Activated T-helper 17 cell treated with anti-CD3 and anti-CD28 coated beads, Interleukin-2, amount 50 U/mL, for 72 hours (primary cell): ENCODE data around the gene ACSS3. TPM values are rescaled to one million over a fixed set of nuclear protein-coding genes. Genes with fewer than 3 reads are reported as not detected.
"Not testable (repeated sequence)": the region's sequence is repeated elsewhere in the genome, so short reads cannot be mapped to it uniquely, and the experiment has no call there.

Source experiments
- ATAC-seq: fragments of 150-1000 bp; cut with Tn5 transposase; replicated peaks from 2 replicates; pipeline ENCODE4 v1.10.0; 2021; ENCODE audit warnings: mild to moderate bottlenecking, moderate library complexity
- H3K27ac Mint-ChIP-seq: one replicate; pipeline ENCODE4 v1.8.0; 2022; ENCODE audit warnings: mixed read lengths
- H3K27me3 Mint-ChIP-seq: one replicate; pipeline ENCODE4 v1.8.0; 2022; ENCODE audit warnings: mixed read lengths
- H3K36me3 Mint-ChIP-seq: one replicate; pipeline ENCODE4 v1.8.0; 2022; ENCODE audit warnings: low read depth, mild to moderate bottlenecking, mixed read lengths
- H3K4me1 Mint-ChIP-seq: one replicate; pipeline ENCODE4 v1.8.0; 2022; ENCODE audit warnings: mixed read lengths
- H3K4me3 Mint-ChIP-seq: one replicate; pipeline ENCODE4 v1.8.0; 2022; ENCODE audit warnings: mild to moderate bottlenecking, mixed read lengths
- H3K9me3 Mint-ChIP-seq: one replicate; pipeline ENCODE4 v1.8.0; 2022; ENCODE audit warnings: mixed read lengths
- total RNA-seq, 2 donors: library from RNA; stranded (reverse); gene quantifications; one replicate each; pipeline ENCODE4 v1.2.3, GENCODE V29; 2022

The ACSS3 gene
- total RNA-seq, 2 donors from 2014 or later, result not detected

DNA sequence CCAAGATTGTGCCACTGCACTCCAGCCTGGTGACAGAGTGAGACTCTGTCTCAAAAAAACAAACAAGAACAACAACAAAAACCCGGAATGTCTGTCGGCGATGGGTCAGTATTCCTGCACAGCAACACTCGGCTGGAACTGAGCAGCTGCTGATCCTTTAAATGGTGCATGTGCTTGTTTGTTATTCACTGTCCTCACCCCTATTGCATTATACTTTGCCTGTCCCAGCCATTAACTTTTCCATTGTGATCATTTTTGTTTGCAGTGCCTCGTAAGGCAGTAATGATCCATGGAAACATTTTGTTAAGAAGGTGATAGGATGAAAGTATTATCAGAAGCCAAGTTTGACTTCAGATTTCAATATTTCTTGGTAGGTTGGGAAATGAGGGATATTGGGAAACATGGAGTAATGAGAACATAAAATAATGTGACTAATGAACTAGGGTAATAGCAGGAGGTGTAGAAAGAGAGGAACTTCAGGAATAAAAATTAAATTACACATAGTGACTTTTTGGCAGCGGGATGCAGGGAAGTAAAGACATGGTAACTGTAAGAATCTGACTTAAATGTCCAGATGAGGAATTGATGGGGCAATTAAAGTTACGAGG lies 6.1 kb downstream of the ACSS3 start:
- ATAC-seq, result no peak
- H3K9me3 Mint-ChIP-seq, result peaks cover 9% of the 10 kb centered on the region
- H3K4me1 Mint-ChIP-seq, result no peaks in the 10 kb centered on the region
- H3K36me3 Mint-ChIP-seq, result no peaks in the 10 kb centered on the region
- no peak overlapping the region for H3K4me3 Mint-ChIP-seq
- peaks cover under 1% of the 10 kb centered on the region for H3K27me3 Mint-ChIP-seq
- no peak overlapping the region for H3K27ac Mint-ChIP-seq

DNA sequence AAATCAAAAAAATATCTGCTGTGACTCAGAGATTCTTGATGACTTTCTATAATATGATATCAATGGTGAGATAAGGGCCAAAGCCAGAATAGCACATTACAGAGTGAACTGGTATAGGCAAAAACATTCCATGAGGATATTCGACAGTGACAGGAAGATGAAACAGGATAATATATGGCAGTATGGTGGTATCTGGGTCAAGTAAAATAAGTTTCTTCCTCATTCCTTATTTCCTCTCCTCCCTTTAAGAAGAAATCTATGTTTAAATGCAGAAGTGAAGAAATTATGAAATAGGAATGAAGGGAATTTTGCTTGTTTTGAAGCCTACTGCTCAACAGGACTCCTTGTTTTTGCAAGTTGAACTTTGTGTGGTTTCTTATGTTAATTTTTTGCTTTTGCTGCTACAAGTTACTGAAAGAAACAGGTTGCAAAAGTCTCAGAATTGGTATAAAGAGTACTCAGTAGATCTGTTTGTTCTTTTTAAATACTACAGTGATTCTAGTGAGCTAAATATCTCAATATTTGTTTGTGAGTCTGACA lies 7.0 kb downstream of the ACSS3 start:
- Mint-ChIP-seq H3K4me1 (no peaks in the 10 kb centered on the region), H3K36me3 (no peaks in the 10 kb centered on the region), H3K4me3 (no peak overlapping the region), H3K27me3 (no peaks in the 10 kb centered on the region), H3K27ac (no peak overlapping the region), H3K9me3 (peaks cover 6% of the 10 kb centered on the region)
- ATAC-seq, result no peak

DNA sequence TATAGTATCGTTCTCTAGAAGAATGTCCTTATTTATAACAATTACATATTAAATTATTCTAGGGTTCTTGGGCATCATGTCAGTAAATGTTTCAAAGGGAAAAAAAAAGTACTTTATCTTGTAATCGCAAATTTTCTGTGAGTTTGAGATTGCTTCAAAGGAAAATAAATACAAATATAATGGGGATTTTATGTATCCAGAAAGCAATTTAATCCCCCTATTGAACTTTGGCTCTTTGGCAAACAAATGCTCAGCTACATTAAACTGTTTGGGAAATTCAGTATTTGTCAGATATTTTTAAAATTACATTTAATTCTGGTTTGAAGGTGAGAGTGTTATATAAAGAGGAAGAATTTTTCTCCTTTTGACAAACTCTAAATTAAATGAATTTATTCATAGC lies 8.0 kb downstream of the ACSS3 start:
- no peak for ATAC-seq
- no peaks in the 10 kb centered on the region for H3K27me3 Mint-ChIP-seq
- H3K9me3 Mint-ChIP-seq, result peaks cover 6% of the 10 kb centered on the region
- no peak overlapping the region for H3K4me3 Mint-ChIP-seq
- H3K27ac Mint-ChIP-seq, result no peak overlapping the region
- no peaks in the 10 kb centered on the region for H3K36me3 Mint-ChIP-seq
- H3K4me1 Mint-ChIP-seq, result no peaks in the 10 kb centered on the region

DNA sequence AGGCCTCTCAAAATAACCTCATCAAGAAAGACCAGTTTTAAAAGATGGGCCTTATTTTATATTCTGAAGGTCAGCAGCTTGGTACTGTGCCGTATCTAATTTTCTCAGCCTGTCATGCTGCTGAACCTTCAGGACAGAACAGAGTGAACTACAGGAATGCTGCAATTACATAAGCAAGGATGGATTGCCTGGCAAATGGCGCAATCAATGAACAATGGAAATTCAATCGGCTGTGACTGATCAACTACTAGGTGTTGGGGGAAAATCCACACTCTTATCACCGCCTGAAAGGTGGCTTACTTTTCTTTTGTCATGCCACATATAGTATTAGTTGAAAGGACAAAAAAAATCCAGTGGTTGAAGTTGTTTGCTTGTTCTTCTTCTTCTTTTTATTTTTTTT lies 8.5 kb downstream of the ACSS3 start:
- ATAC-seq, result no peak
- Mint-ChIP-seq H3K4me1 (no peaks in the 10 kb centered on the region), H3K9me3 (peaks cover 6% of the 10 kb centered on the region), H3K27ac (no peak overlapping the region), H3K27me3 (no peaks in the 10 kb centered on the region), H3K36me3 (no peaks in the 10 kb centered on the region), H3K4me3 (no peak overlapping the region)

DNA sequence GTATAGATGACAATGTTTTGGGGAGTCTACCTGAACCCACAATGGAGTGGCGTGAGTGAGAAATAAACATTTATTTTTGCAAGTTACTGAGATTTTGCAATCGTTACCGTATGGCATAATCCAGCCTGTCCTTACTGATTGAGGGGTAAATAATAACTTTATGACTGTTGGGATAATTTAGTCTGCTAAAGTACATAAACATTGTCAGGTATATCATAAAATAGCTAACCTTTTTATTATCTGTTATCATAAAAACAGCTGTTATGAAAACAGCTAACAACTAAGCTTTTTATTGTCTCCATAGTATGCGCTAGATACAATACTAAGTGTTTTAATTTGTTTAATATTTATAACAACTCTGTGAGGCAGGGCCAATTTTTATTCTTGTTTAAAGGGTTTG lies 10.3 kb downstream of the ACSS3 start:
- H3K9me3 Mint-ChIP-seq, result peaks cover 6% of the 10 kb centered on the region
- no peak for ATAC-seq
- H3K27ac Mint-ChIP-seq, result no peak overlapping the region
- H3K36me3 Mint-ChIP-seq, result no peaks in the 10 kb centered on the region
- H3K4me3 Mint-ChIP-seq, result no peak overlapping the region
- H3K4me1 Mint-ChIP-seq, result no peaks in the 10 kb centered on the region
- no peaks in the 10 kb centered on the region for H3K27me3 Mint-ChIP-seq

DNA sequence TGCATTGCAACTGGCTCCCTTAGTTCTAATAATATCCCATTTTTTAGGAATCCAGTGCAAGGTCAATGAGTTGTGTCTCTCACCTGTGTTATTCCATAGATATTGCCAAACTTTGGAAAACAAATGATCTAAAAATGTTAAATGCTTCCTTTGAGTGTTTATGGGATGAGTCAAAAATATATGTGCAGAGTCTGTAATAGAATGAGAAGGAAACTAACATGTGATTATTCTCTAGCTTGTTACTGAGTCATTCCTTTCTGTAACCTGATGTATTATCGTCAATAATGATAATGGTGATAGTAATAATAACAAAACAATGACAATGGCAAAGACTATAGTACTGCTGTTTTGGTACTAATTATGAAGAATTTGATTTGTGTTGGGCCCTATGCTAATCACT lies 11.5 kb downstream of the ACSS3 start:
- peaks cover 3% of the 10 kb centered on the region for H3K9me3 Mint-ChIP-seq
- no peak for ATAC-seq
- H3K4me1 Mint-ChIP-seq, result no peaks in the 10 kb centered on the region
- H3K27me3 Mint-ChIP-seq, result no peaks in the 10 kb centered on the region
- no peaks in the 10 kb centered on the region for H3K36me3 Mint-ChIP-seq
- H3K27ac Mint-ChIP-seq, result no peak overlapping the region
- H3K4me3 Mint-ChIP-seq, result no peak overlapping the region

DNA sequence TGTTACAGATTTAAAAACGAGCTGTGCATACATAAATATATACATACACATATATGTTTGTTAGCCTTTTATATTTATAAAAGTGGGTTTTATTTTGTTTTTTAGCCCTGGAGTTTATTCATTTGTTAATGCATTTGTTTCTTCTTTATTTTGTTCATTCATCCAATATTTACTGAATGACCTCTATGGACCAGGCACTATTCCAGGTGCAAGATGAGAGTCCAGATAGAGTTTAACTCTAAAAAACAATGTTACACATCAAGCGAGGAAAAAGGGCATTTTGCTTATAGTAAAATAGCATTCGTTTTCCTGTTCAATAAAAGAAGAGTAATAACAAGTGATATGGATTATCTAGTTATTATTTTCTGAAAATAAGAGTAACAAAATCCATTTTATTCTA lies 14.2 kb downstream of the ACSS3 start:
- Mint-ChIP-seq H3K4me3 (no peak overlapping the region), H3K4me1 (no peaks in the 10 kb centered on the region), H3K9me3 (no peaks in the 10 kb centered on the region), H3K36me3 (no peaks in the 10 kb centered on the region), H3K27me3 (no peaks in the 10 kb centered on the region), H3K27ac (no peak overlapping the region)
- no peak for ATAC-seq

DNA sequence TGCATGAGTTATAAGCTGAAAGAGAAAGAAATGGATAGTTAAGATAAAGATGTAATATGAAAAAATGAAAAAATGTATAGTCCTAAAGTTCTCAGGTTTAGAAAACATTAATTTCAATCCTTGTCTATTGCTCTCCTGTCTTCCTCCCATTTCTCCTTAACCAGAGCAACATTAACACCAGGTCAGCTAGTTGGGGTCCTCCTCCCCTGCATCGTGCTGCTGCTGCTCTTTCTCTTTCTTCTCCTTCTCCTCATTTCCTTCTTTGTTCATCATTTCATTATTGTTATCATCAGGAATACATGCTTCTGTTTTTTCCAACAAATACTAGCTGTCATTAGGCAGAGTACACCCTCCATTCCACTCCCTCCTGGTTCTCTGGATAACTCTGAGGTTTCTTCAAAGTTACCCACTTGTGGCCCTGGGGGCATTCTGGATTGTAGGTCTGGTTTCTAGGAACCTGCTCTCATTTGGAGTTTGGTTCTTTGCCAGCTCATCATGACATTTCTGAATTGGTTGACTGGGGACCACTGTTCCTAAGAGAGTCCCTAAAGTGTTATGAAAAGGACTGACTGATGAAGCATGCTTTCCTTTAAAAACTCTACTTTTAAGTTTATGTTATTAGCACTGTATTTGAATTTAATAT lies 17.0 kb downstream of the ACSS3 start:
- Mint-ChIP-seq H3K4me3 (no peak overlapping the region), H3K4me1 (no peaks in the 10 kb centered on the region), H3K9me3 (peaks cover 8% of the 10 kb centered on the region), H3K27me3 (no peaks in the 10 kb centered on the region), H3K27ac (no peak overlapping the region), H3K36me3 (no peaks in the 10 kb centered on the region)
- ATAC-seq, result no peak

DNA sequence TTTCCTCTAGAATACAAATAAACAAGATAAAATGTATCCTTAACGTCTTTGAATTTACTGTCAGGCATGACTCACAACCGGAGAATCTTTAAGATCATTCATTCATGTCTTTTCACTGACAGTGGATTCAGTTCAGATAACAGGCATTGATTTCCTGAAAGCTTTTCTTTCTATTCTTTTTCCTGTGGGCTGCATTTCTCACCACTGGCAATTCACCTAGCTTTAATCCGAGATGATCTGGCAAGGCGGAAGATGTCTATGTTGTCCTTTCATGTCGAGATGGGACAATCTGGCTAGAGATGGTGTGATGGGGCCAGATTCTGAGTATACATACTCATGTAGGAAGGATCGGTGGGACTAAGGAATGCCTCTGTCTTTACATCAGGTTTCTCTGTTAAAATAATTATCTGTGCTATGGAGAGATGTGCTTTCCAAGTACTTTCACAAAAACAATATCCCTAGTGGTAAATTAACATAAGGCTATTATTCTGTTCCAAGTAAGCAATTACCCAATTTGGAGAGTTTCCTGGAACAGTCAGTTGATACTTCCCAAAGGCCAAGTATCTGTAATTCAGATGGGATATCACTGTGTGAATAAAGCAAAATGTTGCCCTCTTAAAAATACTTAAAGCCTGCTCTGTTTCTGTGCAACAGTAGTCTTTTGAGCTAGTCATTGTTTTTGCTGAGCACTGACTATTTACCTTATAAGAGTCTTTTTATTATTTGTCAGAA lies 17.8 kb downstream of the ACSS3 start:
- H3K27ac Mint-ChIP-seq, result no peak overlapping the region
- peaks cover 10% of the 10 kb centered on the region for H3K9me3 Mint-ChIP-seq
- no peaks in the 10 kb centered on the region for H3K36me3 Mint-ChIP-seq
- no peaks in the 10 kb centered on the region for H3K4me1 Mint-ChIP-seq
- H3K4me3 Mint-ChIP-seq, result no peak overlapping the region
- H3K27me3 Mint-ChIP-seq, result no peaks in the 10 kb centered on the region
- no peak for ATAC-seq

DNA sequence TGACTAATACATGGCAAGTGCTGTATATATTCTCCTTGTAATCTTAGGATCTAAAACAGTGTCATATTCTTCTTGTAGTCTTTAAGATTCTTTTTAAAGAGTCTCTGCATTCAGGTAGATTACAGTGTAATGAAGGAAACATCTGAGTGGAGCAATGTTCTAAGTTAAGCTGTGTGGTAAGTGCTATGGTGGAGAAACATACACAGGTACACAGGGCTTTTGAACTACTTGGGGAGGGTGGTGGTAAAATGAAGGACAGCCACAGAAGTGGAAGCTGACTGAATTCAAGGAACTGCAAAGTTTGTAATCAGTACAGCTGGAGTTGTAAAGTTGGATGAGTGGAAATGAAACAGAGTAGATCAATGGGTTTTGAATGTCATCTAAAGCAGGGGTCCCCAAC lies 27.8 kb downstream of the ACSS3 start:
- Mint-ChIP-seq H3K36me3 (no peaks in the 10 kb centered on the region), H3K27ac (no peak overlapping the region), H3K4me3 (no peak overlapping the region), H3K9me3 (peaks cover 9% of the 10 kb centered on the region), H3K4me1 (no peaks in the 10 kb centered on the region), H3K27me3 (no peaks in the 10 kb centered on the region)
- ATAC-seq, result no peak

DNA sequence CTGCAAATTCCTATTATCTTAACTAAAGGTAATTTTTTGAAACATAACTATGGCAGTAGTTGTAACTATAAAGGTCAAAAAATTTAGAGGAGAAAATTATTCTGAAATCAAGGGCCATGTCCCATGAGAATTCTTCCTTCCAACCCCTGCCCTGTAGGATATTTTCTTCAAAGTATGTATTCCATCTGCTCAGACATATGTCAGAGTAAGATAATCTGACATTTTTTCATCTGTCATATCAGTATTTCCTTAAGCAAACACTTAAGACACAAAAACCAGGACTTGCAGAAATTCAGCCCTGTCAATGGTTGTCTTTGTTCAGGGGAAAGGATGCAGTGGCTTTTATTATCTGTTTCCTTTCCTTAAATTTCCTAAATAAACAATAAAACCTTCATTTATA lies 36.3 kb downstream of the ACSS3 start:
- Mint-ChIP-seq H3K4me3 (no peak overlapping the region), H3K36me3 (no peaks in the 10 kb centered on the region), H3K27me3 (no peaks in the 10 kb centered on the region), H3K4me1 (no peaks in the 10 kb centered on the region), H3K27ac (no peak overlapping the region), H3K9me3 (peaks cover 16% of the 10 kb centered on the region)
- ATAC-seq, result no peak

DNA sequence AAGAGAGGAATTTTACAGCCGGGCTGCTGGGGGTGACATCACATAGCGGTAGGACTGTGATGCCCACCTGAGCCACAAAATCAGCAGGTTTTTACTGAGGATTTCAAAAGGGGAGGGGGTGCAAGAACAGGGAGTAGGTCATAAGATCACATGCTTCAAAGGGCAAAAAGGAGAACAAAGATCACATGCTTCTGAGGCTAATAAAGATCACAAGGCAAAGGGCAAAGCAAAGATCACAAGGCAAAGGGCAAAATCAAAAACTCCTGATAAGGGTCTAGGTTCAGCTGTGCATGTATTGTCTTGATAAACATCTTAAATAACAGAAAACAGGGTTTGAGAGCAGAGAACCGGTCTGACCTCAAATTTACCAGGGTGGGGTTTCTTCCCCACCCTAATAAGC lies 41.2 kb downstream of the ACSS3 start:
- not testable (repeated sequence) for H3K4me1 Mint-ChIP-seq, ATAC-seq, H3K27me3 Mint-ChIP-seq, H3K36me3 Mint-ChIP-seq, H3K4me3 Mint-ChIP-seq, H3K27ac Mint-ChIP-seq
- peaks cover 13% of the 10 kb centered on the region for H3K9me3 Mint-ChIP-seq

DNA sequence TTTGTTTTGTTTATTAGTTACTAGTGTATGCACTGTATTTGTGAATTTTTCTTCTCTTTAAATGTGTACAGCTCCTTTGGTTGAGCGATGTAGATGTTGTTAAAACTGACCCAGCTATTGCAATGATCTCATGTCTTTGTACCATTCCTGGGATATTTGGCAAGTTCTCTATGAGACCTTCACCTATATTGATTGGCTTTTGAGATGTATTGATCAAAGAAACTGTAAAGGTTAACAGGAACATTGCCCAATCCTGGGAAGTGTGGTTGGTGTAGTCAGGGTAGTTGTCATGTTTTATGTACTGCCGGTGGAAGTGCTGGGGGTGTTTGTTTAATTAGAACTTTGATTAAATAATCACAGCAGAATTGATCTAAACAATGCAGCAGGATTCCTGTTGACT lies 43.1 kb downstream of the ACSS3 start:
- no peak overlapping the region for H3K4me3 Mint-ChIP-seq
- ATAC-seq, result no peak
- no peaks in the 10 kb centered on the region for H3K27me3 Mint-ChIP-seq
- H3K9me3 Mint-ChIP-seq, result peaks cover 18% of the 10 kb centered on the region
- H3K27ac Mint-ChIP-seq, result no peak overlapping the region
- H3K36me3 Mint-ChIP-seq, result no peaks in the 10 kb centered on the region
- H3K4me1 Mint-ChIP-seq, result no peaks in the 10 kb centered on the region

DNA sequence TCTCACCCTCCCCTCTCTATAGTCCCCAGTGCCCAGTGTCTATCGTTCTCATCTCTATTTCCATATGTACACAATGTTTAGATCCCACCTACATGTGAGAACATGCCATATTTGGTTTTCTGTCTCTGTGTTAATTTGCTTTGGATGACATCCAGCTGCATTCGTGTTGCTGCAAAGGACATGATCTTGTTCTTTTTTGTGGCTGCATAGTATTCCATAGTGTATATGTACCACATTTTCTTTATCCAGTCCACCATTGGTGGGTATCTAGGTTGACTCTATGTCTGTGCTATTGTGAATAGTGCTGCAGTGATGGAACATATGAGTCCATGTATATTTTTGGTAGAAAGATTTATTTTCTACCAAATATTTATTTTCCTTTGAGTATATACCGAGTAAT lies 45.7 kb downstream of the ACSS3 start:
- Mint-ChIP-seq H3K4me1 (no peaks in the 10 kb centered on the region), H3K27me3 (no peaks in the 10 kb centered on the region), H3K27ac (no peak overlapping the region), H3K36me3 (no peaks in the 10 kb centered on the region), H3K9me3 (peaks cover 14% of the 10 kb centered on the region), H3K4me3 (no peak overlapping the region)
- ATAC-seq, result no peak

DNA sequence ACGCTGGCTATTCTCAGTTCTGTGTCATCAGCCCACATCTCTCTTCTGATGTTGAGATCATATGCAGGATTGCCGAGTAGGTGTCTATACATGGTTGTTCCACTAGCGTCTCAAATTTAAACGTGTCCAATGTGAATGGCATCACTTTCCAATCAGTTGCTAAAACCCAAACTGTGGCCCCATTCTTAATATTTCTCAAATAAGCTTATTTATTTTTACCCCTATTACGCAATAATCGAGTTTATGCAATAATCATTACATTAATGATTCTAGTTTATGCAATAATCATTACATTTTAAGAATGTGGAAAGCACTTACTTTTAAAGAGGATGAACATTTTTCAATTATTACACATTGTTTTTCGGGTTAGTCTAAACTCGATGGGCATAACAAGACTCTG lies 47.8 kb downstream of the ACSS3 start:
- no peaks in the 10 kb centered on the region for H3K36me3 Mint-ChIP-seq
- H3K4me1 Mint-ChIP-seq, result no peaks in the 10 kb centered on the region
- no peak for ATAC-seq
- H3K27ac Mint-ChIP-seq, result no peak overlapping the region
- peaks cover 9% of the 10 kb centered on the region for H3K9me3 Mint-ChIP-seq
- H3K27me3 Mint-ChIP-seq, result no peaks in the 10 kb centered on the region
- no peak overlapping the region for H3K4me3 Mint-ChIP-seq
